Loucy (cell line): ENCODE results near the gene ACD.
A peak's percentile ranks its signal among the peaks of the same experiment; 100 is the strongest.

ENCODE experiments used
- H2AFZ ChIP-seq: fragments of 200-600 bp; sonication (generic); 2 replicates; pipeline ENCODE4 v1.6.0; 2016; ENCODE audit warnings: antibody characterized with exemption, mild to moderate bottlenecking, low read length, moderate library complexity
- H3F3A ChIP-seq: fragments of 200-600 bp; 2 replicates; pipeline ENCODE4 v1.6.0; 2016; ENCODE audit warnings: antibody characterized with exemption, low read depth, mild to moderate bottlenecking
- H3K27me3 ChIP-seq: fragments of 200-600 bp; sonication (generic); 2 replicates; pipeline ENCODE4 v1.6.1; 2014; ENCODE audit warnings: low read length, mild to moderate bottlenecking; ENCODE audit not compliant: insufficient read depth, poor library complexity, severe bottlenecking
- H3K36me3 ChIP-seq: fragments of 200-600 bp; sonication (generic); 2 replicates; pipeline ENCODE4 v1.6.1; 2016; ENCODE audit warnings: low read length; ENCODE audit not compliant: insufficient read depth
- H3K4me1 ChIP-seq: fragments of 200-600 bp; sonication (generic); 2 replicates; pipeline ENCODE4 v1.5.1; 2014; ENCODE audit warnings: low read length, mild to moderate bottlenecking; ENCODE audit not compliant: insufficient read depth, poor library complexity, severe bottlenecking
- H3K4me2 ChIP-seq: fragments of 200-600 bp; sonication (generic); 2 replicates; pipeline ENCODE4 v1.6.0; 2014; ENCODE audit warnings: antibody characterized with exemption, low read length, low read depth, mild to moderate bottlenecking; ENCODE audit not compliant: poor library complexity, severe bottlenecking
- H3K4me3 ChIP-seq: fragments of 200-600 bp; sonication (generic); 2 replicates; pipeline ENCODE4 v1.5.1; 2014; ENCODE audit warnings: low read length, mild to moderate bottlenecking, mixed read lengths; ENCODE audit not compliant: poor library complexity, severe bottlenecking
- H3K79me2 ChIP-seq: fragments of 200-600 bp; sonication (generic); 2 replicates; pipeline ENCODE4 v1.6.1; 2014; ENCODE audit warnings: low read length; ENCODE audit not compliant: insufficient read depth
- H3K9ac ChIP-seq: fragments of 200-600 bp; sonication (generic); 2 replicates; pipeline ENCODE4 v1.6.0; 2014; ENCODE audit warnings: mild to moderate bottlenecking, low read depth, low read length, moderate library complexity; ENCODE audit not compliant: poor library complexity, severe bottlenecking
- H3K9me2 ChIP-seq: fragments of 200-600 bp; sonication (generic); replicated peaks from 2 replicates; pipeline ENCODE4 v1.6.1; 2016; ENCODE audit warnings: low read depth, low read length, mixed read lengths
- H3K9me3 ChIP-seq: fragments of 200-600 bp; sonication (generic); 2 replicates; pipeline ENCODE4 v1.6.1; 2014; ENCODE audit warnings: mild to moderate bottlenecking, antibody characterized with exemption, low read length, low read depth; ENCODE audit not compliant: insufficient read depth
- H4K20me1 ChIP-seq: fragments of 200-600 bp; sonication (generic); 2 replicates; pipeline ENCODE4 v1.6.0; 2014; ENCODE audit warnings: antibody characterized with exemption, low read length, mild to moderate bottlenecking; ENCODE audit not compliant: insufficient read depth, poor library complexity, severe bottlenecking
- CTCF ChIP-seq: fragments of 200-600 bp; sonication (generic); conservative IDR thresholded peaks from 2 replicates; pipeline ENCODE4 v1.5.1; 2014; ENCODE audit warnings: mild to moderate bottlenecking, antibody characterized with exemption, low read length
- EZH2phosphoT487 ChIP-seq: fragments of 200-600 bp; IDR thresholded peaks from 2 replicates; pipeline ENCODE4 v1.6.1; 2018; ENCODE audit warnings: antibody characterized with exemption, mild to moderate bottlenecking, moderate library complexity, borderline replicate concordance

The ACD gene

GRCh38 chr16:67667817-67668494 is 7.9 kb upstream of the ACD start:
- H3K36me3 ChIP-seq = no peaks in the 10 kb centered on the region
- H3K4me2 ChIP-seq = peak overlapping the region; percentile 79
- H2AFZ ChIP-seq = 0 out of 2 replicates have a peak overlapping the region, but pooled peaks have one; percentile 42
- peak overlapping the region; percentile 65 for H3K9ac ChIP-seq
- H3K79me2 ChIP-seq = no peaks in the 10 kb centered on the region
- peaks cover 18% of the 10 kb centered on the region for H3K4me1 ChIP-seq
- H4K20me1 ChIP-seq = no peaks in the 10 kb centered on the region
- no peaks in the 10 kb centered on the region for H3K27me3 ChIP-seq
- TF ChIP-seq CTCF = peak; percentile 84
- TF ChIP-seq EZH2phosphoT487 = no peak
- H3K9me3 ChIP-seq = no peaks in the 10 kb centered on the region
- H3K9me2 ChIP-seq = no peaks in the 10 kb centered on the region
- no peaks in the 10 kb centered on the region for H3F3A ChIP-seq
- H3K4me3 ChIP-seq = peak overlapping the region; percentile 75

DNA sequence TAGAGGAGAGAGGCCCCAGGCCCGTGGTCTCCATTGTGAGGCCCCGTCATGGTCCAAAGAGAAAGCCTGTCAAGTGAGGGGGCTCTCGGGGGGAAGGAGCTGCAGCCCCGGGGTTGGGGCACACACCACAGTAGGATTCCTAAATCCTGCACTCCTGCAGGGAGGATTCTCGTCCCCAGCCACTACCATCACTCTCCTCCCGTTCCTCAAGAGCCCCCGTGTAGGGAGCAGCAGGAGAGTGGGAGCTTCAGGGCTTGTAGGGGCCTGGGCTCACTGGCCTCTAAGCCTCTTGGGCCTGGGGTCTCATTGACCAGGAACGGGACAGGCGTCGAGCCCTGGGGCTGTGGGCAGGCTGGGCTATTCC is 7.4 kb upstream of the ACD start:
- peak overlapping the region; percentile 75 for H3K4me3 ChIP-seq
- H3K9me3 ChIP-seq = no peaks in the 10 kb centered on the region
- H3F3A ChIP-seq = no peaks in the 10 kb centered on the region
- H3K27me3 ChIP-seq = no peaks in the 10 kb centered on the region
- H2AFZ ChIP-seq = 0 out of 2 replicates have a peak overlapping the region, but pooled peaks have one; percentile 42
- TF ChIP-seq EZH2phosphoT487 (no peak), CTCF (no peak)
- H3K36me3 ChIP-seq = no peaks in the 10 kb centered on the region
- H3K79me2 ChIP-seq = no peaks in the 10 kb centered on the region
- no peaks in the 10 kb centered on the region for H4K20me1 ChIP-seq
- peaks cover 18% of the 10 kb centered on the region for H3K4me1 ChIP-seq
- H3K9ac ChIP-seq = peak overlapping the region; percentile 65
- H3K4me2 ChIP-seq = peak overlapping the region; percentile 79
- no peaks in the 10 kb centered on the region for H3K9me2 ChIP-seq

- H3K4me1 ChIP-seq = peaks cover 18% of the 10 kb centered on the region
- peak within 1 kb of the TSS; percentile 85; the same call in 1 of the 2 replicates for H2AFZ ChIP-seq
- H3K36me3 ChIP-seq = no peaks in the 10 kb centered on the region
- peak within 1 kb of the TSS; percentile 79 for H3K4me2 ChIP-seq
- no peaks in the 10 kb centered on the region for H3F3A ChIP-seq
- no peaks in the 10 kb centered on the region for H3K9me3 ChIP-seq
- H3K9ac ChIP-seq = peak within 1 kb of the TSS; percentile 65
- peak within 1 kb of the TSS; percentile 75 for H3K4me3 ChIP-seq
- no peaks in the 10 kb centered on the region for H3K79me2 ChIP-seq
- H4K20me1 ChIP-seq = no peaks in the 10 kb centered on the region
- no peaks in the 10 kb centered on the region for H3K9me2 ChIP-seq
- TF ChIP-seq CTCF = no peak
- no peak for TF ChIP-seq EZH2phosphoT487
- no peaks in the 10 kb centered on the region for H3K27me3 ChIP-seq
Observed at GRCh38 chr16:67666559-67667452, 6.7 kb upstream of the ACD start, which contains the start of the genes C16orf86 and ENKD1. Gene C16orf86 (plus strand): TSS chr16:67666814. CDS start chr16:67666971, 157 bp downstream. Gene ENKD1 (minus strand): TSS chr16:67666750. CDS start chr16:67666442, 308 bp downstream.
